ENCODE measurements around the gene TAMM41. TPM values are rescaled to one million over a fixed set of nuclear protein-coding genes. Genes with fewer than 3 reads are reported as not detected.
"Not testable (repeated sequence)": the region's sequence is repeated elsewhere in the genome, so short reads cannot be mapped to it uniquely, and the experiment has no call there.

TAMM41 gene
- total and polyA plus RNA-seq, 2 experiments from 2014 or later, result 8.2 to 18.1 TPM

GRCh38 chr3:11774296-11774877 is 72.3 kb downstream of the TAMM41 start:
- Histone ChIP-seq H3K4me3 (no peak overlapping the region), H3K27me3 (replicated peaks; ENCODE audit: insufficient read depth) (no peaks in the 10 kb centered on the region), H3K4me2 (ENCODE audit: unreplicated experiment) (no peak overlapping the region), H4K20me1 (ENCODE audit: insufficient read depth) (no peaks in the 10 kb centered on the region; the same call in 1 of the 2 replicates), H2AFZ (no peak overlapping the region), H3K4me1 (ENCODE audit: insufficient read depth) (peaks cover 18% of the 10 kb centered on the region), H3K36me3 (ENCODE audit: low read depth) (no peaks in the 10 kb centered on the region), H3K9me3 (ENCODE audit: low read depth) (no peaks in the 10 kb centered on the region), H3K9me2 (ENCODE audit: insufficient read depth) (no peaks in the 10 kb centered on the region), H3F3A (ENCODE audit: insufficient read depth) (peaks cover 5% of the 10 kb centered on the region), H3K9ac (no peak overlapping the region), H3K79me2 (ENCODE audit: insufficient read depth) (no peaks in the 10 kb centered on the region), H3K27ac (no peak overlapping the region)
- WGBS, 2 experiments (ENCODE audit: low coverage in 1 of 2, low lambda C conversion rate in 2 of 2, missing lambda C conversion rate in 2 of 2), result 61 to 65% methylated on average over 2 of the region's 2 CpGs
- in situ Hi-C loops (cut with MboI), result no loop called here
- TF ChIP-seq EZH2 (IDR thresholded peaks at IDR 0.05; ENCODE audit: insufficient read depth, poor library complexity, severe bottlenecking) (no peak), EZH2phosphoT487 (IDR thresholded peaks at IDR 0.05; ENCODE audit: insufficient read depth, low read depth) (no peak)
- peak; percentile 56 for DNase-seq

DNA sequence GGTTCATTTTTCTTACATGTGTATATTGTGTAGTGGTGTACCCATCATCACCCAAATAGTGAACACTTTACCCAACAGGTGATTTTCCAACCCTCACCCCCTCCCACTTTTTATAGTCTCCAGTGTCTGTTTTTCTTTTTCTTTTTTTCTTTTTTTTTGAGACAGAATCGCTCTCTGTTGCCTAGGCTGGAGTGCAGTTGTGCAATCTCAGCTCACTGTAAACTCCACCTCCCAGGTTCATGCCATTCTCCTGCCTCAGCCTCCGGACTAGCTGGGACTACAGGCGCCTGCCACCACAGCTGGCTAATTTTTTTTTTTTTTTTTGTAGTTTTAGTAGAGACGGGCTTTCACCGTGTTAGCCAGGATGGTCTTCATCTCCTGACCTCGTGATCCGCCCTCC is 74.8 kb downstream of the TAMM41 start:
- WGBS, 2 experiments (ENCODE audit: low coverage in 1 of 2, low lambda C conversion rate in 2 of 2, missing lambda C conversion rate in 2 of 2), result 45 to 49% methylated on average over 7 of the region's 7 CpGs
- peak; percentile 19 for DNase-seq
- H3K4me2 ChIP-seq (ENCODE audit: unreplicated experiment); H3K9ac ChIP-seq; H3K9me2 ChIP-seq (ENCODE audit: insufficient read depth); H4K20me1 ChIP-seq (ENCODE audit: insufficient read depth); H3K27me3 ChIP-seq (replicated peaks; ENCODE audit: insufficient read depth); H3K79me2 ChIP-seq (ENCODE audit: insufficient read depth); in situ Hi-C loops (cut with MboI); H3K9me3 ChIP-seq (ENCODE audit: low read depth); H3K4me3 ChIP-seq; H2AFZ ChIP-seq; H3K36me3 ChIP-seq (ENCODE audit: low read depth); H3F3A ChIP-seq (ENCODE audit: insufficient read depth); H3K27ac ChIP-seq: not testable (repeated sequence)
- peaks cover 18% of the 10 kb centered on the region for H3K4me1 ChIP-seq (ENCODE audit: insufficient read depth)

- no peak overlapping the region for H3K9ac ChIP-seq
- peak overlapping the region; percentile 41; the same call in 1 of the 2 replicates for H3K4me3 ChIP-seq
- DNase-seq, result peak; percentile 89
- H3K9me3 ChIP-seq (ENCODE audit: low read depth), result no peaks in the 10 kb centered on the region
- H3K9me2 ChIP-seq (ENCODE audit: insufficient read depth), result no peaks in the 10 kb centered on the region
- peaks cover 18% of the 10 kb centered on the region for H3K4me1 ChIP-seq (ENCODE audit: insufficient read depth)
- no peaks in the 10 kb centered on the region for H3K36me3 ChIP-seq (ENCODE audit: low read depth)
- TF ChIP-seq EZH2phosphoT487 (IDR thresholded peaks at IDR 0.05; ENCODE audit: insufficient read depth, low read depth) (no peak), EZH2 (IDR thresholded peaks at IDR 0.05; ENCODE audit: insufficient read depth, poor library complexity, severe bottlenecking) (no peak)
- H3K4me2 ChIP-seq (ENCODE audit: unreplicated experiment), result peak overlapping the region; percentile 52
- H4K20me1 ChIP-seq (ENCODE audit: insufficient read depth), result no peaks in the 10 kb centered on the region
- peaks cover 5% of the 10 kb centered on the region for H3F3A ChIP-seq (ENCODE audit: insufficient read depth)
- H3K79me2 ChIP-seq (ENCODE audit: insufficient read depth), result no peaks in the 10 kb centered on the region
- no peaks in the 10 kb centered on the region for H3K27me3 ChIP-seq (replicated peaks; ENCODE audit: insufficient read depth)
- H3K27ac ChIP-seq, result no peak overlapping the region
- in situ Hi-C loops (cut with MboI), result no loop called here
- 21 to 24% methylated on average over 20 of the region's 20 CpGs for WGBS, 2 experiments (ENCODE audit: low coverage in 1 of 2, low lambda C conversion rate in 2 of 2, missing lambda C conversion rate in 2 of 2)
- peak overlapping the region; percentile 32; the same call in 1 of the 2 replicates for H2AFZ ChIP-seq
These were observed 76.0 kb downstream of the TAMM41 start for GRCh38 chr3:11770477-11771391.

GRCh38 chr3:11769704-11770476 is 76.8 kb downstream of the TAMM41 start:
- peak overlapping the region; percentile 32; the same call in 1 of the 2 replicates for H2AFZ ChIP-seq
- H3K9ac ChIP-seq, result no peak overlapping the region
- DNase-seq, result peak; percentile 28
- no peaks in the 10 kb centered on the region for H3K36me3 ChIP-seq (ENCODE audit: low read depth)
- peak overlapping the region; percentile 52 for H3K4me2 ChIP-seq (ENCODE audit: unreplicated experiment)
- H4K20me1 ChIP-seq (ENCODE audit: insufficient read depth), result no peaks in the 10 kb centered on the region
- H3K79me2 ChIP-seq (ENCODE audit: insufficient read depth), result no peaks in the 10 kb centered on the region
- H3K27me3 ChIP-seq (replicated peaks; ENCODE audit: insufficient read depth), result no peaks in the 10 kb centered on the region
- H3K4me3 ChIP-seq, result peak overlapping the region; percentile 41; the same call in 1 of the 2 replicates
- 73 to 76% methylated on average over 10 of the region's 10 CpGs for WGBS, 2 experiments (ENCODE audit: low coverage in 1 of 2, low lambda C conversion rate in 2 of 2, missing lambda C conversion rate in 2 of 2)
- no peak overlapping the region for H3K27ac ChIP-seq
- H3K9me3 ChIP-seq (ENCODE audit: low read depth), result no peaks in the 10 kb centered on the region
- H3K9me2 ChIP-seq (ENCODE audit: insufficient read depth), result no peaks in the 10 kb centered on the region
- H3K4me1 ChIP-seq (ENCODE audit: insufficient read depth), result peaks cover 23% of the 10 kb centered on the region
- no peak for TF ChIP-seq EZH2 (IDR thresholded peaks at IDR 0.05; ENCODE audit: insufficient read depth, poor library complexity, severe bottlenecking)
- in situ Hi-C loops (cut with MboI), result no loop called here
- H3F3A ChIP-seq (ENCODE audit: insufficient read depth), result peaks cover 10% of the 10 kb centered on the region
